Measurements from ENCODE around the gene PHOX2A. TPM values are rescaled to one million over a fixed set of nuclear protein-coding genes. Genes with fewer than 3 reads are reported as not detected.
A peak's percentile ranks its signal among the peaks of the same experiment; 100 is the strongest.

PHOX2A gene
- polyA plus RNA-seq, 12 donors: 17.1 TPM; not detected in 11

DNA sequence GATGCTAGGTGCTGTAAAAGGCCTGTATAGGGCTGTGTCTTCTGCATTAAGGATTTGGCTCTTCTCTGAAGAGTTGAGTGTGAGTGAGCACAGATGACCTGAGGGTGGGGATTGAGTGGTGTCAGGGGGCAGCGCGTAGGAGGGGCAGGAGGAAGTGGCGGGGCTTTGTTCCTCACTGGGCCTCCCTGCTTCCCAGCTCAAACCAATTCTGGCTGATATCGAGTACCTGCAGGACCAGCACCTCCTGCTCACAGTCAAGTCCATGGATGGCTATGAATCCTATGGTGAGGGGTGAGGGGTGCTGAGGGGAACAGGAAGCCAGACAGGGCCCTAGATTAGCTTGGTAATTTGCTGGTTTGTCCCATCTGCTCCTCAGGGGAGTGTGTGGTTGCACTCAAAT is 9.1 kb downstream of the PHOX2A start:
- no peak for DNase-seq

DNA sequence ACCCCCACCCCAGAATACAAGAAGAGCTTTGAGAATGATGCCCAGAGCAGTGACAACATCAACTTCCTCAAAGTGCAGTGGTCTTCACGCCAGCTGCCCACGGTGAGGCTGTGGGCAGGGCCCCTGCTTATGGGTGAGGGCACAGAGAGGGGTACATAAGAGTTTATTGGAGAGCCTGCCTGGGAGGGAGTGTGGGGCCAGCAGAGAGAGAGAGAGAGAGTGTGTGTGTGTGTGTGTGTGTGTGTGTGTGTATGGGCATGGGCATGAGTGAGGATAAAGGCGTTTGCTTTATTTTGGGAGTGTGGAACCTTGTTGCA is 9.5 kb downstream of the PHOX2A start:
- DNase-seq: no peak

DNA sequence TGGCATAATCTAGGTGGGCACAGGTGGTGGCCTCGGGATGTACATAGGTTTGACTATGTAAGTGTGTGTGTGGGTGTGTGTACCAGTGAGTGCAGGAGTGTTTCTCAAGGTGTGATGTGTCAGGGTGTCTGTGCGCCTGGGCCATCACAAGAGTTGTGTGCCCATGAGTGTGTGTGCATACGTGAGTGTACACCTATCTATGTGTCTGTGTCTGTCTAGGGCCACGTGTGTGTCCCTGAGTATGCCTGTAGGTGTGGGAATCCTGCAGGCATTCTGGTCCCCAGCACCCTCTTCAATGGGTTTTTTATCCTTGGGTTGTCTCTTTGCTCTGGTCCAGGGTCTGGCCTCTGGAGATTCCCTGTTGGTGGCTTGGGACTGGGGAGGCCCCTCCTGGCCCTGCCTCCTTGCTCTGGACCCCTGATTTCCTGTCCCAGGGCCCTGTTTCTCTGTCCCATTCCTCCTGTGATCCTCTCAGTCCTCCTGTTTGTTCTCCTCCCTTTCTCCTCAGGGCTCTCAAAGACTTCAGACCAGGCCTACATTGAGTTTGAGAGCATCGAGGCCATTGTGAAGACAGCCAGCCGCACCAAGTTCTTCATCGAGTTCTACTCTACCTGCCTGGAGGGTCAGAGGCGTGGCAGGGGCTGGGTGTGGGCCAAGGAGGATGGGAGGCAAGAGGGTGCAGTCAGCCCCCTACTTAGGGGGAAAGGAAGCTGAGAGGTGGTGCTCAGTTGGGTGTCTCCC is 10.0 kb downstream of the PHOX2A start:
- no peak for DNase-seq

DNA sequence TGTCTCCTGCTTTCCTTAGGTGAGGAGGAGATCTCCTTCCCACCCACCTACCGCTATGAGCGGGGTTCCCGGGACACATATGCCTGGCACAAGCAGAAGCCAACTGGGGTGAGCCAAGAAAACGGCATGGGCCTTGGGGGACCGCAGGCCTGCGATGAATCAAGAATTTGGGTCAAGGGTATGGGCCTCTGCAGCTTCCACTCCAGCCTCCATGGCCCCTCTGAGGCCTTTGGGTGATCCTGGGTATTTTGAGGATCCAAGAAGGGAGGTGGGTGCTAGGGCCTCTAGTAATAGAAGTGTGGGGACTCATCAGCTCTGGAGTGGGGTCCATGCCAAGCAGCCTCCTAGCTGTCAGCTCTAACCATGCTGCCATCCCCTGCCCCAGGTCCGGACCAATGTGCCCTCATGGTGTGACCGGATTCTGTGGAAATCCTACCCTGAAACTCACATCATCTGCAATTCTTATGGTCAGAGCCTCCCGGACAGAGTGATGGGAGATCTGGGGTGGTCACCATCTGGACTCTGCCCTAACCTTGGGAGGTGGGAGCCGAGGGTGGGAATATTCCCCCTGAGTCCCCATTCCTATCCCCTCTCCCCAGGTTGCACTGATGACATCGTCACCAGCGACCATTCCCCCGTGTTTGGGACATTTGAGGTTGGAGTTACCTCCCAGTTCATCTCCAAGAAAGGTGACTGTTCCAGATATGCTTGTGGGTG is 10.8 kb downstream of the PHOX2A start:
- no peak for DNase-seq

DNA sequence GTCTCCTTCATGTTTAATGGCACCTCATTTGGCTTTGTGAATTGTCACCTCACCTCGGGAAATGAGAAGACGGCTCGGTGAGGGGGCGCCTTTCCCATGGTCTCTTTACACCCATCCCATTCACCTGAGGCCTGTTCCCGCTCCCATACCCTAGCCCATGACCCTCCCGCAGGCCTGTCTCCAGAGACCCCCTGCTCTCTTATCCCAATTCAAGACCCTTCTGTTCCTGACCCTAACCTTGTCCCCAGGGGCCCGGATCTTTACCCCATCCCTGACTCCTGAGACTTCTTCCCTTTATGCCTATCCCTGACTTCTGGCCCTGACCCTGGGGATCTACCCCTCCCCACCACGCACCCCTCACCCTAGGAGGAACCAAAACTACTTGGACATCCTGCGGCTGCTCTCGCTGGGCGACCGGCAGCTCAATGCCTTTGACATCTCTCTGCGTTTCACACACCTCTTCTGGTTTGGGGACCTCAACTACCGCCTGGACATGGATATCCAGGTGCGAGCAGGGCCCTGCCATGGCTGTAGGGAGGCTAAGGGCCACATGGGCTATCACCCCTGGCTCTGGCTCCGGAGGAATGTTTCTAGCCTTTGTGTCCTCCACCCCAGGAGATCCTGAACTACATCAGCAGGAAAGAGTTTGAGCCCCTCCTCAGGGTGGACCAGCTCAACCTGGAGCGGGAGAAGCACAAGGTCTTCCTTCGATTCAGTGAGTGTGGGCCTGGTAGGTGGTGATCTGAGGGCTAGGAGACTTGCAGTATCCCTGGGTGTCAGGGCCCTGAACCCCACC is 11.5 kb downstream of the PHOX2A start:
- DNase-seq: no peak

DNA sequence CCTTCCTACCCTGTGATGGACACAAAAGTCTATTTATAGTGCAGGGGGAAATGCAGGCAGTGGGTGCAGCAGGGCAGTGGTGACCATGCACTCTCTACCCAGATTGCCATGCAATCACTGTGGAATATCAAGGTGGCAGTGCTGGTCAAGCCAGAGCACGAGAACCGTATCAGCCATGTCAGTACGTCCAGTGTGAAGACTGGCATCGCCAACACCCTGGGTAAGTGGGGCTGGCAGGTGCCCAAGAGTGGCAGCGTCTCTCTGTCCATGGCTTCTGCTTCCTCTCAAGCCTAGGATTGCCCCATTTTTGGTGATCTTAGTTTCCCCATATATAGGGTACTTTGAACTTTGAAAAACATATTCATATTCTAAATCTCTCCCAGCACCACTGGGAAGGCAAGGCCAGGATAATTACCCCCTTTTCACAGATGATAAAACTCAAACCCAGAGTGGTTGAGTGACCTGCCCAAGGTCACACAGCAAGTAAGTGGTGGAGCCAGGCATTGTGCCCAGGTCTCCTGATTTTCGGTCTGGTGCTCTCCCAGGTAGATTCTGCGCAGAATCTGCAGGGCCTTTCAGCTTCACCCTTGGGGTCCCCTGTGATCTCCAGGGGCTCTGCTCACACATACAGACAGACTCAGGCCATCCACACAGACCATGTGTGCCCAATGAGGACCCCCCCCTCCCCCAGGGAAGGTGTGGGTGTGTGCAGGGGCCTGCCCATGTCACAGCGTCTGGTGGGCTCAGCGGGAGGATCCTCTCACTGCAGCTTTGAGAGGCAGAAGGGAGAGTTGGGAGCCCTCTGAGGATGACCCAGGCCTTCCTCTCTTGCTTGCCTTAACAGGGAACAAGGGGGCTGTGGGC is 12.3 kb downstream of the PHOX2A start:
- DNase-seq: no peak

DNA sequence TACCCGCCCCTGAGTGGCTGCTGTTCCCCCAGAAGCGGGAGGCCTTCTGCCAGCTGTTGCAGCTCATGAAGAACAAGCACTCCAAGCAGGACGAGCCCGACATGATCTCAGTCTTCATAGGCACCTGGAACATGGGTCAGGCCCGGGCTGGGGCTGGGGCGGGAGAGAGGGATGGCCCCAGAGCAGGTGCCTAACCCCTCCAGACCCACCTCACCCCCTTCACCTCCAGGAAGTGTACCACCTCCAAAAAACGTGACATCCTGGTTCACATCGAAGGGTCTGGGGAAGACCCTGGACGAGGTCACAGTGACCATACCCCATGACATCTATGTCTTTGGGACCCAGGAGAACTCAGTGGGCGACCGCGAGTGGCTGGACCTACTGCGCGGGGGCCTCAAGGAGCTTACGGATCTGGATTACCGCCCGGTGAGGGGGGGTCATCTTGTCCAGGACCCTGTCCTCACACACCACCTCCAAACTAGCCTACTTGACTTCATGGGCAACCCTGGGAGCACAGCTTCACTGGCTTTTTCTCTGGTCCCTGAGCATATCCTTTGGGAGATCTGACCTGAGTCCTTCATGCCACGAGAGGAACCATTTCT is 13.1 kb downstream of the PHOX2A start:
- DNase-seq: no peak

DNA sequence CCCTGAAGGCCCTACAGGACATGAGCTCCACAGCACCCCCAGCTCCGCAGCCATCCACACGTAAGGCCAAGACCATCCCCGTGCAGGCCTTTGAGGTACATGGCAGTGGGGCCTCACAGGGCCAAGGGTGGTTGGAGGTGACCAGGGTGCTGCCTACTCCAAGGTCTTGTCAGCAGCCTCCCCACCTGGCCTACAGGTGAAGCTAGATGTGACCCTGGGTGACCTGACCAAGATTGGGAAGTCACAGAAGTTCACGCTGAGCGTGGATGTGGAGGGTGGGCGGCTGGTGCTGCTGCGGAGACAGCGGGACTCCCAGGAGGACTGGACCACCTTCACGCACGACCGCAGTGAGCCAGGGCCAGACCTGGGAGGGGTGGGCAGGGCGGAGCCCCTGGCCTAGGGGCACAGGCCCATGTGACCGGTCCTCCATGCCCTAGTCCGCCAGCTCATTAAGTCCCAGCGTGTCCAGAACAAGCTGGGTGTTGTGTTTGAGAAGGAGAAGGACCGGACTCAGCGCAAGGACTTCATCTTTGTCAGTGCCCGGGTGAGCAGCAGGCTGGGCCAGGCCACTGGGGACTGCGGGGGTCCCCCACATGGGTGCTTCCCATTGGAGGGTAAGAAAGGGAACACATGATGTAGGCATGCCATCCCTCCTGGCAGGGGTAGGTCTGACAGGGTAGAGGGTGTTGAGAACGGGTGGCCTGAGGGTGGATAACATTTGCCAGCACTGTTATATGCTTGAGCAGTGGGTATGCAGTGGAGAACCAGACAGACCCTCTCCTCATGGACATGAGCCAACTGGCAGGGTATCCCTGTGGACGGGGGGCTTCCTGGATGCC is 13.8 kb downstream of the PHOX2A start:
- DNase-seq: no peak

DNA sequence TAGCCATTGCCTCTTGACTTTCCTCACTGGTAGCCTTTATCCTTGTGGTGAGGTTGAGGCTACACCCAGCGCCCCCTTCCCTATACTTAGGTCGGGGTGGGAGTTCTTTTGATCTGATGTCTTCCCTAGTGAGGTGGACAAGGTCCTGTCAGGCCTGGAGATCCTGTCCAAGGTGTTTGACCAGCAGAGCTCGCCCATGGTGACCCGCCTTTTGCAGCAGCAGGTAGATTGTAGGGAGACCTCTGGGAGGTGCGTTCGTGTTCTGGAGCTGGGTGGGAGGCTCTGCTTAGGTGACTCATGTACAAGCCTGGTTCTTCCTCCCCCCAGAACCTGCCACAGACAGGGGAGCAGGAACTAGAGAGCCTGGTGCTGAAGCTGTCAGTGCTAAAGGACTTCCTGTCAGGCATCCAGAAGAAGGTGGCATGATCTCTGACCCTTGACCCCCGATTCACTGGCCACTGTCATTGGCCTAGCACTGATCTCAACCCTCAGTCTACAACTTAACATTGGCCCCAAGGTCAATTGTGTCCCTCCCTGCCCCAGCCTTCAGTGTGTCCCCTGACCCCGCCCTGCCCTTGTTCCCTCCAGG is 14.5 kb downstream of the PHOX2A start:
- no peak for DNase-seq

DNA sequence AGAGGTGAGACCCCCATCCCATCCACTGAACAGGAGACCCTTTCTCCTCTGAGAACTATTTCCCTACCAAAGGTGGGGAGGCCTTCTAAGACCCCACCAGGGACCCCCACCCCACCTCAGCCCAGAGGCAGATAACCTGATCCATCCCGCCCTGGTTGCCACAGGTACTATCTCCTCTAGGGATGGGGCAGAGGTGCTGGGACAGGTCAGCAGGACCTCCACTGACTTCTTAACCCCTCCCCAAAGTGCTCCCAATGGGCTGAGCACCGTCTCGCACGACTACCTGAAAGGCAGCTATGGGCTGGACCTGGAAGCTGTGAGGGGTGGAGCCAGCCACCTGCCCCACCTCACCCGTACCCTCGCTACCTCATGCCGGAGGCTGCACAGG is 15.1 kb downstream of the PHOX2A start:
- no peak for DNase-seq

DNA sequence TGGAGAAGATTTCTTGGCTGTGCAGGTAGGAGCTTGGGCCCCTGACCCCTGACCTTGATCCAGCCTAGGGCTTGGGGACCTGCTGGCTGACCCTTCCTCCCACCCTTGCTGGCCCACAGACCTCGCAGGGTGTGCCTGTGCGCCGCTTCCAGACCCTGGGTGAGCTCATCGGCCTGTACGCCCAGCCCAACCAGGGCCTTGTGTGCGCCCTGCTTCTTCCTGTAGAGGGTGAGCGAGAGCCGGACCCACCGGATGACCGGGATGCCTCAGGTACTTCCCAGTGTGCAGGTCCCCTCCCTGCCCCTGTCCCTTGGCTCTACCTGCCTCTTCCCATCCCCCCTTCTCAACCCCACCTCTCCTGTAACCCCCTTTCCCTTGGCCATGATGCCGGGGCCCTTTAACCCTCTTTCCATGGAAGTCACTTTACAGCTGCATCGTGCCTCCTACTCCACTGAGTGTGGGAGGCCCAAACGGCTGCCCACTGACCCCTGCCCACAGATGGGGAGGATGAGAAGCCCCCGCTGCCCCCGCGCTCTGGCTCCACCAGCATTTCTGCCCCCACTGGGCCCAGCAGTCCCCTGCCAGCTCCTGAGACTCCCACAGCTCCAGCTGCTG is 15.6 kb downstream of the PHOX2A start:
- DNase-seq: no peak

DNA sequence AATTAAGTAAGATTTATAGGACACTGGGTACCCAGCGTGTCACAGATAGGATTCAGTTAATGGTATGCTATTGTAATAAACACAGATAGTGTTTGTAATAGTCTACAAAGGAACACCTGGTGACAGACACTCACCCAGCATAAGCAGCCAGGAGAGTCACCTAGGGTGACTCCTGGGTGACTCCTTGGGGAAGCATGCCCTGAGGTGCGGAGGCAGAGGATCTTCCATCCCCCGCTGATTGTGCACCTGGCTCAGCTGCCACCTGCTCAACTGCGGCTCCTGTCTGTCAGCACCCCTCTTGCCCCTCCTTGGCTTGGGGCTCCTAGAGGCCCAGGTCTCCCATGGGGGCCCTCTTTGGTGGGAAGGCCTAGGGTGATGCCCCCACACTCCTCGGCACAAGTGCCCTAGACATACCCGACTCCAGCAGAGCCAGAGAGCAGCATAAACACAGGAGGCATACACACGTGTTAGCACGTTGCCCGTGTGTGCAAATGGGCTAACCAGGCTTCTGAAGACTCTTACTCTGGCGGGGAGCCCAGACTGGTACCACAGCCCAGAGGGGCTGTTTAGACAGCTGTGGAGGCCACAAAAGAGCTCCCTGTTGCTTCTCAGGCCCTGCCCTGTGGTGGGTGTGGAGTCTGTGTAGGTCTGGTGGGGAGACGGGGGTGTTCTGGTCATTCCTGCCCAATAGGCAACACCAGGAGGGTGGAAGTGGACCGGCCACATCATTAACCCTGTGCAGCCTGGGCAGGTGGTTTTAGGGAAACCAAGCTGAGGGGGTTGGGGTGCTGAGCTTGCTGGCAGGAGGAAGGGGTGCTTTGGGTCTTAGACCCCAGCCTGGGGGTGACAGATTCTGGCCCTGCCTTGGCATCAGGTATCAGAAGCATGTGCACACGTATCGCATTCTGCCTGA is 16.4 kb downstream of the PHOX2A start:
- no peak for DNase-seq

DNA sequence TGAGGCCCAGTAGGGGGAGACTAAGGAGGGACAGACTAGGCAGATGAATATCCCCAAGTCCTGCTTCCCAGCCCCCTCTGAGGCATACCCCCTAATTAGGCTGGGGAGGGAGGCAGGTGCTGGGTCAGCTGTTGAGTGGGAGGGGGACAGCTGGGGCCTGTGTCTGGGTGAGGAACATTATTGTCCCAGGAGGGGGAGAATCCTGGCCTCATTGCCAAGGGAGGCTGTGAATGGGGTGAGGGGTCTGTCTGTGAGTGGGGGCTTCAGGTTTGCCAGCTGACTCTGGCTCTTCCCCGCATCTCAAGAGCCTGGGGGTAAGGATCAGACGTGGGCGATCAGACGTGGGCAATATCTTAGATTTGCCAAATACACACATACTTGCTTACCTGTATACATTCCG is 17.3 kb downstream of the PHOX2A start:
- no peak for DNase-seq

DNA sequence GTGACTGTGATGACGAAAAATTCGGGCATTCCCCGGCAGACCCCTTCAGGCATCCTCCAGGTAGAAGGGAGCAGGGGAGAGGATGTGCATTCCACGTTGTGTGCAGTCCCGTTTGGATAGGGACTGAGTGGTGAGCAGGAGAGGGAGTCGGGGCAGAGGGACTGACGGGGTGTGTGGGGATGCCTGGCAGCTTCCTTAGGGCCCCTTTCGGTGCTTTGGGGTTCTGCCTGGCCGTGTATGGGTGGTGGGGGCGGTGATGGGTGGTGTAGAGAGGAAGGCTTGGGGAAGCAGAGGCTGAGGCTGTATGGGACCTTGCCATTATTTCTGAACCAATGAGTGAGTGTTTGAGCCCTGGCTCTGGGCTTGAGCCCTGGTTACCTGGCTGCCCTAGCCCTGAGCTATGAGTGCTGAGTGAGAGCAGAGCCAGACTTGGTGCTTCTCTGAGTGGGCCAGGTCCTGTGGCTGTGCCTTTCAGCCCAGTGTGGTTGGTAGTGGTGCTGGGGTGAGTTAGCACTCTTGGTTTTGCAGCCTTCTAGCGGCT is 18.5 kb downstream of the PHOX2A start:
- no peak for DNase-seq

DNA sequence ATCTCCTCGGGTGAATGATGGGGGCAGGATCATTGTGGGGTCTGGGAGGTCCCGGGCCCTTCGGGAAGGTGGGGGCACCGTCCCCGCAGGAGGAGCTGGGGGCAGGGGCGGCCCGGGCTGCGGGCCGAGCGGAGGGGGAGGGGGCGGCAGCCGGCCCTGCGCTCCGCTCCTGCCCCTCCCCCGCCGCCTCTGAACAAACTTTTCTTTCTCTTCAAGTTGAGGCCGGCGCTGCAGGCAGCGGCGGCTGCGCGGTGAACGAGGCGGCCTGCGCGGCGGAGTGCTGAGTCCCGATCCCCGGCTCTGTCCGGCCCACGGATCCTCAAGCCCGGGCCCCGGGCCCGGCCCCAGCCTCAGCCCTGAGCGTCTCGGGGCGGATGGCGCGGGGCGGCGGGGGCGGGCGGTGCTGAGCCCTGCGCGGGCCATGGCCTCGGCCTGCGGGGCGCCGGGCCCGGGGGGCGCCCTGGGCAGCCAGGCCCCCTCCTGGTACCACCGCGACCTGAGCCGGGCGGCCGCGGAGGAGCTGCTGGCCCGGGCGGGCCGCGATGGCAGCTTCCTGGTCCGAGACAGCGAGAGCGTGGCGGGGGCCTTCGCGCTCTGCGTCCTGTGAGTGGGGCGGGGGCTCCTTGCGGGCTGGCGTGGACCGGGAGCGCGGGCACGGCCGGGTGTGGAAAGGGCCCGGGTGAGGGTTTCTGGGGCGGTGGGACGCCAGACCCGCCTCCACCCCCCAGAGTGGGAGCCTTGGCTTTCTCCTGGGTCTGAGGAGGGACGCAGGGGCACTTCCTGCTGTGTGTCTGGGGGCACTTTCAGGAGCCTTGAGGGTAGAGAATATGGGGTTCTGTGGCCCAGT is 19.2 kb downstream of the PHOX2A start, which contains the start of gene INPPL1:
TSS of gene INPPL1 (plus strand) at position 204 of the 847 bp plus-strand sequence. CDS start at position 422, 218 bp downstream.
- peak; percentile 44 for DNase-seq

DNA sequence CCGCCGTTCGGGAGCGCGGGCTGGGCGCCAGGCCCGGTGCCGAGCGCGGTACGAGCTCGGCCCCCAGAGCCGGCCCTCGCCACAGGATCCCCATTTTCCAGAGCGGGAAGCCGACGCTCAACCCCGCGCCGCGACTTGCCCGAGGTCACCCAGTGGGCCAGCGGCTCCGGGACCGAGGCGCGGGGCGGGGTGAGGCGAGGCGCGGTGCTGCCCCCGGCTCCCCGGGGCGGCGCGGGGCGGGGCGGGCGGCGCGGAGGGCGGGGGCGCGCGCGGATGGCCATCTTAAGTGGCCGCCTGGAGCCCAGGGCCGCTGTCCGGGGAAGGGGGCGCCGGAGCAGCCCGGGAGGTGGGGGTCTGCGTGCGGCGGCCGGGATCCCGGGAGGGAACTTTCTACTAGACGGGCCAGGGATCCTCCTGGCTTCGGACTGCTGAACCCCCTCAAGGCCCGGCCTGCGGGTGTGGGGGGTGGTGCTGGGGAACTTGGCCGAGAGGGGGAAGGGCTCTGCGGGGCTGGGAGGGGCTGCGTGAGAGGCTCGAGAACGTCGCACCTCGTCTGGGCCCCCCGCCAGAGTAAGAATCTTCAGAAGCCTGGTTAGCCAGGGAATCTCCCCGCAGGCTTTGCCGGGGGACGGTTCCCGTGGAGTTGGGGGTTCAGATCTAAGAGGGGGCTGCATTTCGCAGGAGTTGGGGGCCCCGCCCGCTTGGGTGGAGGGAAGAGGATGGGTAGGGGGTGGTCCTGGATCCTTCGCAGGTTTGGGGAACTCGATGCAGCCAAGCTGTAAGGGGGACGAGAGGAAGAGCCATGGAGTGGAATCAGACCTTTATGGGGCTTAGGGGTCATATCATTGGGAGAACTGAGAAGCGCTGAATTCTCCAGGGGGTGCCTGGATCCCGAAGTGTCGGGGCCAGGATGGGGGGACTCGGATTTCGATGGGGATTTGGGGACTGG is 20.1 kb downstream of the PHOX2A start:
- DNase-seq: peak; percentile 80

All from muscle of arm (tissue), 12 donors.